8988T (cell line): ENCODE data around the gene GNL3.
"Not testable (repeated sequence)": the region's sequence is repeated elsewhere in the genome, so short reads cannot be mapped to it uniquely, and the experiment has no call there.

Experiments
- DNase-seq: peaks from one replicate; pipeline ENCODE4 v3.0.0; 2011

GNL3 gene, protein sequence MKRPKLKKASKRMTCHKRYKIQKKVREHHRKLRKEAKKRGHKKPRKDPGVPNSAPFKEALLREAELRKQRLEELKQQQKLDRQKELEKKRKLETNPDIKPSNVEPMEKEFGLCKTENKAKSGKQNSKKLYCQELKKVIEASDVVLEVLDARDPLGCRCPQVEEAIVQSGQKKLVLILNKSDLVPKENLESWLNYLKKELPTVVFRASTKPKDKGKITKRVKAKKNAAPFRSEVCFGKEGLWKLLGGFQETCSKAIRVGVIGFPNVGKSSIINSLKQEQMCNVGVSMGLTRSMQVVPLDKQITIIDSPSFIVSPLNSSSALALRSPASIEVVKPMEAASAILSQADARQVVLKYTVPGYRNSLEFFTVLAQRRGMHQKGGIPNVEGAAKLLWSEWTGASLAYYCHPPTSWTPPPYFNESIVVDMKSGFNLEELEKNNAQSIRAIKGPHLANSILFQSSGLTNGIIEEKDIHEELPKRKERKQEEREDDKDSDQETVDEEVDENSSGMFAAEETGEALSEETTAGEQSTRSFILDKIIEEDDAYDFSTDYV

DNA sequence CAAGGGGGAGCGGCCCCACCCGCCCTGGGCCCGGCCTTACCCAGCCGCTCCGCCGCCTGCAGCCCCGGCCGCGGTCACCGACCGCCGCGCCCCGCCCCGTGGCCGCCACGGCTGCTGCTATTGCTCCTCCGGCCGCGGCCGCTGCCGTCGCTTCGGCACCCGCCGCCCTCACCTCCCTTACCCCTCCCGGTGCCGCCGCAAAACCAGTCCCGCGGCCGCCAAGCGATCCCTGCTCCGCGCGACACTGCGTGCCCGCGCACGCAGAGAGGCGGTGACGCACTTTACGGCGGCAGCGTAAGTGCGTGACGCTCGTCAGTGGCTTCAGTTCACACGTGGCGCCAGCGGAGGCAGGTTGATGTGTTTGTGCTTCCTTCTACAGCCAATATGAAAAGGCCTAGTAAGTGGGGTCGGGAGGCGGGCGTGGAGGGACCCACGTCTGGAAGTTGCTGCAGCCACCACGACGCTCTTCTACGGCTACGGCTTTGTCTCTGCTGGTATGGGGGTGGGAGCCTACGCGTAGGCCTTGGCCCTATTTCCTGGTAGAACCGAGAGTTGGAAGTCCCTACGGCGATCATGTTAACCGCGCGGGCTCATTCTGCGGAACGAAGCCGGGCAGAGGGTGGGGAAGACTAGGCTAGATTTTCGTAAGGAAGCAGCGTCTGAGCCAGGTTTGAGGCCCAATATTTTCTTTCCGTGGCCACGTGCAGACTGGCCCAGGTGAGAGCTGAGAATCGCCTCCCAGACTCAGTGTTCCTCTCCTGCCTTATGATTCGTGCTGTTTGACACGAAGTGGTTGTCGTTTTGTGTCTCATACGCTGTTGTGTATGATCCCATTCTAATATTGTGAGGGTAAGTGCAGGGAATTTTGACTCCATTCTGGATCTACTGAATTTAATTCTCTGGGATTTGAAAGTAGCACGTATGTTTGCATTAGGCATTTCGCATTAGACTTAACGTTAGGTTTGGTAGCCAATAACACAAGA is at the start of gene GNL3, which contains the start of gene PBRM1:
GNL3 (plus strand) TSS at position 324 of the 983 bp plus-strand sequence; CDS start at position 385, 61 bp downstream.
PBRM1 (minus strand) TSS at position 205 of the 983 bp plus-strand sequence.
- peak; percentile 94 for DNase-seq

DNA sequence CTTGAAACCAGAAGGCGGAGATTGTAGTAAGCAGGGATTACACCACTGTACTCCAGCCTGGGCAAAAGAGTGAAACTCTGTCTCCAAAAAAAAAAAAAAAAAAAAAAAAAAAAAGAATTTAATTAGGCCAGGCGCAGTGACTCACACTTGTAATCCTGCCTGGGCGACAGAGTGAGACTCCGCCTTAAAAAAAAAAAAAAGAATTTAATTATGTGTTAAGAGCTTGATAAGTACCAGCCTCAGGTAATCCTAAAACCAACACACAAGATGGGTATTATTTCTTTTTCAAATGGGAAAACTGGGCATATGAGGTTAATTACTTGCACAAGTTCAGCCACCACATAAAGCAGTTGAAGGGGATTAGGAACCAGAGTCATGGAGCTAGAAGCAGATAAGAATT is 49.2 kb upstream of the GNL3 start:
- no peak for DNase-seq

DNA sequence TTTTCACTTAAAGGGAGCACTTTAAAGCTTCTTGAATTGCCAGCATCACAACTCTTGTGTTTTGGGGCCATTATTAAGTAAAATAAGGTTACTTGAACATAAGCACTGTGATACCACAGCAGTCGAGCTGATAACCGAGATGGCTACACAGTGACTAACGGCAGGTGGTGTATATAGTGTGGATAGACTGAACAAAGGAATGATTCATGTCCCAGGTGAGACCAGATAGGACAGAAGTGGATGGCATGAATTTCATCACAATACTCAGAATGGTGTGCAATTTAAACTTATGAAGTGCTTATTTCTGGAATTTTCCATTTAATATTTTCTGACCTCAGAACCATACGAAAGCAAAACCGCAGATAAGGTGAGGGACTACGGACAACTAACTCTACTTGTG is 40.3 kb upstream of the GNL3 start:
- no peak for DNase-seq

DNA sequence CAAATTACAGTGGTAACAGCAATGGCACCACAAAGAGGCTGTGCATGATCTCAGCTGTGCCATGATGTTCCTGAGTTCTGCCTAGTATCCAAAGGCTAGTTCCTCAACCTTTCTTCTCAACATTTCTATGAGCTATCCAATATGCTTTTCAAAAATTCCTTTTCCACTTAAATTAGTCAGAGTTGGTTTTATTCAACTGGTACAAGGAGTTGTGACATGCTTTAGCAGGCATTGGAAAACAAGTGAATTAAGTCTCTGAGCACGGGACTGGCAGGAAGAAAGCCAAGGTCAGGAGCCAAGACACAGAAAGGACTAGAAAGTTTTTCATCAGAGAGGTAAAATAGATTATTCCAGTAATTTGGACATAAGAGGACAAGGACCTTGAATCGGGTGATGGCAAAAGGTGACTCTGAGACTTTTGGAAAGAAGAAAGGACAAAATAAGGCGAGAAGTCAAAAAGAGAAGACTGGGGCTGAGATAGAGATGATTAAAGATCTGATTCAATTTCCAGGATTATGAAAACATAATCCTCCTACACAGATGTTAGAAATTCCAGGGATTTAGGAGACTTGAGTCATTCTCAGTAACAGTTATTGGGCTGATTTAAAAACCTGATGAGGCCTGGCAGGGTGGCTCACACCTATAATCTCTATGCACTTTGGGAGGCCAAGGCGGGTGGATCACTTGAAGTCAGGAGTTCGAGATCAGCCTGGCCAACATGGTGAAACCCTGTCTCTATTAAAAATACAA is 36.2 kb upstream of the GNL3 start:
- no peak for DNase-seq

DNA sequence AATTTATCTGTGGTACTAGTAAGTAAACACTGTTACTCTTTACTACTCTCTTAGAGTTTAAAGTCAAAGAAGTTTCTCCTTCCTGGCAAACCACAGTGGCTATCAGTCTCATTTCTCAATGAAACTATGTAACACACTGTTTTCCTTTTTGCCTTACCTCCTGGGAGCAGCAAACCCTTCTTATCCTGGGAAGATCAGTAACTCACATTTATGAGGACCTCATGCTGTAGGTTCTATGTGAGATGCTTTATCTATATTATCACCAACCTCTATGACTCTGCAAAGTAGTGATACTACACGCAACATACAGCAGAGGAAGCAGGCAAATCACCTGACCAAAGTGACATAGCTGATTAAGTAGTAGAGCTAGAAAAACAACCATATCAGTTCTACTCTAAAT is 35.4 kb upstream of the GNL3 start:
- no peak for DNase-seq

DNA sequence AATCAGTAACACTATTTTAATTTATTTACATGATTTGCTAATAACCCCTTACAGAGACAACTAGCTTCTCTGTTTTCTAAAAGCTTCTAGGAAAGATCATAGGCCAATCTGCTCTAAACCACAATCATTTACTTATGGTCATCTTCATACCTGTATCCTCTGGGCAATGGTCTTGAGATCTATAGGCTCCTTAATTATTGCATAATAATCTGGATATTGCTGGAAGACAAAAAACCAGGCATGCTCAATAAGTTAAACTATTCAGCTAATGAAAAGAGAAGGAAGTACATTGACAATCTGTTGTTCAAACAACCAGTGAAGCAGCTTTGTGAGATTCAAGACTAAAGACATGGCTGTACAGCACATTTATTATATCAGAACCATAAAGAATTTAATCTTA is 34.2 kb upstream of the GNL3 start:
- no peak for DNase-seq

DNA sequence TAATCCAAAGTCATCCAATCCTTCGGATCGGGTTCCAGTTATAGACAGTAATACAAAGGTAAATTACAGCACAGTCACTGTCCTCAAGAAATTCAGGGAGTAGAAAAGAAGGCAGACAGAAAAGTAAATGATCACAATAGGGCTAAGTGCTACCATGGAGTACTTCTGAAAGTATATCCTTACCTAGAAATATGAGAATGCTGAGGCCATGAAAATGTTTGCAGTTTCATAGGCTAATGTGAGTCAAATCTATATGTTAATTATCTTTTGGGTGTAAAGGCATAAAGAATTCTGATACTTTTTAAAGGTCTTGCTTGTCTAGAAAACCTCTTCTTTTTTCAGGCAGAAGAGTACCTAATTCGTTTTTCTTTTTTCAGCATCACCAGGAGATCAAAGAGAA is 29.9 kb upstream of the GNL3 start:
- DNase-seq: no peak

DNA sequence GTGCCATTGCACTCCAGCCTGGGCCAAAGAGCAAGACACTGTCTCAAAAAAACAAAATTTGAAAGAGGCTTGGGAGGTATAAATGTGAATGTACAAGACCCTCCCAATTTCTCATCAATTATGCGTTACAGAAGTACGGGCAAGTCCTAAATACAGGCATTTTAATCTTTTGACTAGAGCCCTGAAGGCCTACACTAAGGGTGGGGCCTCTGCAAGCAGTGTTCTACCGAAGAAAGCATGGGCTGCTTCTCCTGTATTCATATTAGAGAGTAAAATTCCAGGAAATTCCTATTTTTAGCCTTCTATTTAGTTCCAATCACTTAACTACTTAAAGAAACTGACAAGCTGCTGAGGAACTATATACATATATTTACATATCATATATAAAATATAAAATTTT is 25.8 kb upstream of the GNL3 start:
- no peak for DNase-seq

DNA sequence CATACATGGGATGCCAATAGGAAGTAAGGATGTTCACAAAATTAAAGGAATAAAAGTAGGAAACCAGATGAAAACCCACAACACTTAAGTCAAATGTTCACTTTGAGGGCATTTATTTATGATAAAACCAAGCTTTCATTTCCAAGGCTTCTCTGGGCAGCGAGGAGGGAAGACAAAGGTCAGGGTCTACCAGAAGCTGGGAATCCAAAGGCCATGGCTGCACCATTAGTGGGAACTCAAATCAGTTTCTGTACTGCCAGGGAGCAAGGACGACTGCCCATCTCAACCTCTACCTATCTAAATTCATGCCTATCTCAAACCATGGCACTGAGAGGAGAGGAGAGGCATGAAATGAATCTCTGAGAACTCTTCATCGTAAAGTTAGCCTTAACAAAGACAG is 22.7 kb upstream of the GNL3 start:
- DNase-seq: no peak

DNA sequence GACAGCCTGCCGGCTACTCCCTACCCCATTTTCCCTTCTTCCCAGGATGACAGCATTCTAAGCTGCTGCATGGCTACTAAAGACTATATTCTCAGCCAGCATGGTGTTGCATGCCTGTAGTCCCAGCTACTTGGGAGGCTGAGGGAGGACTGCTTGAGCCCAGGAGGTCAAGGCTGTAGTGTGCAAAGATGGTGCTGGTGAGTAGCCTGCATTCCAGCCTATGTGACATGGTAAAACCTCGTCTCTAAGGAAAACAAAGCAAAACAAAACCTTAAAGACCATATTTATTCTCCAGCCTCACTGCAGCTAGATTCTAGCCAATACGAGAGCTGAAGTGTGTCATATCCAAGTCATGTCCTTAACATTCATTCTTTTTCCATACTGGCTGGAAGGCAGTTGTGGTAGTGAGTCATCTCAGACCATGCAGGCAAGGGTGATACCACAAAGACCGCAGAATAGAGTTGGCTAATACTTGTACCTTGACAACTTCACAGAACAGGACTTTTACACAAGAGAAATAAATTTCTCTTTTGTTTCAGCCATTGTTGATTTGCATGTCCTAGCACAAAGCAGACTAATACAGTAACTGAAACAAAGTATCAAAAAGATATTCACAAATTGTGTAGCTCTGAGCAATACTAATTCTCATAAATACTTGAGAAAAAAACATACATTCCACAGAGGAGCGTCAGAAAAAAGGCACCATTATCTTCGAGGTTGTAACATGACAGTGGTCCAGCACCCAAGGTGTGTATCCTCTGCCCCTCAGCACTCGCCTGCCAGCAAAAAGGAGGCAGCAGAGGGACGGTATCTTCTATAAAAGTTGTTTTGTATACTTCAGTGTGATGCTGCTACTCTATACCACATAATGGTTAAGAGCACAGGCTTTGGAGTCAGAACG is 15.0 kb upstream of the GNL3 start:
- DNase-seq: peak; percentile 31

DNA sequence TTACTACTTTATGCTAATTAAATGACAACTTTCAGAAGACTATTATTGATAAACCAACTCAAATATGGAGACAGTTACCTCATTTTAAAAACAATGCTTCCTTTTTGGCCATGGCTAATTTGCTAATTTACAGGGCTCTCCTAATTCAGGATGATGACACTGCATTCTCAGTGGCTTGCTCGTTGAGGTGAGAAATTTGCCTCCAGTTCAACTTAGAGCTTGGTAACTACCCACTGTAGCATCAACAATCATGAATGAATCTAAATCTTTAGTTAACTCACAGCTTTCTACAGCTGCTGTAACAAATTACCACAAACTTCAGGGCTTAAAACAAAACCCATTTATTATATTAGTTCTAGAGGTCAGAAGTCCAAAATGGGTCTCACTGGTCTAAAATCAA is 14.2 kb upstream of the GNL3 start:
- DNase-seq: no peak

DNA sequence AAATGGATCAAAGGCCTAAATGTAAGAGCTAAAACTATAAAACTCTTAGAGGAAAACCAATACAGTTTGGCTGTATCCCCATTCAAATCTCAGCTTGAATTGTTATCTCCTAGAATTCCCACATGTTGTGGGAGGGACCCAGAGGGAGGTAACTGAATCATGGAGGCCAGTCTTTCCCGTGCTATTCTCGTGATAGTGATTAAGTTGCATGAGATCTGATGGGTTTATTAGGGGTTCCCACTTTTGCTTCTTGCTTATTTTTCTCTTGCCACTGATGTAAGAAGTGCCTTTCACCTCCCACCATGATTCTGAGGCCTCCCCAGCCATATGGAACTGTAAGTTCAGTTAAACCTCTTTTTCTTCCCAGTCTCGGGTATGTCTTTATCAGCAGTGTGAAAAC is 9.6 kb upstream of the GNL3 start:
- DNase-seq: not testable (repeated sequence)

DNA sequence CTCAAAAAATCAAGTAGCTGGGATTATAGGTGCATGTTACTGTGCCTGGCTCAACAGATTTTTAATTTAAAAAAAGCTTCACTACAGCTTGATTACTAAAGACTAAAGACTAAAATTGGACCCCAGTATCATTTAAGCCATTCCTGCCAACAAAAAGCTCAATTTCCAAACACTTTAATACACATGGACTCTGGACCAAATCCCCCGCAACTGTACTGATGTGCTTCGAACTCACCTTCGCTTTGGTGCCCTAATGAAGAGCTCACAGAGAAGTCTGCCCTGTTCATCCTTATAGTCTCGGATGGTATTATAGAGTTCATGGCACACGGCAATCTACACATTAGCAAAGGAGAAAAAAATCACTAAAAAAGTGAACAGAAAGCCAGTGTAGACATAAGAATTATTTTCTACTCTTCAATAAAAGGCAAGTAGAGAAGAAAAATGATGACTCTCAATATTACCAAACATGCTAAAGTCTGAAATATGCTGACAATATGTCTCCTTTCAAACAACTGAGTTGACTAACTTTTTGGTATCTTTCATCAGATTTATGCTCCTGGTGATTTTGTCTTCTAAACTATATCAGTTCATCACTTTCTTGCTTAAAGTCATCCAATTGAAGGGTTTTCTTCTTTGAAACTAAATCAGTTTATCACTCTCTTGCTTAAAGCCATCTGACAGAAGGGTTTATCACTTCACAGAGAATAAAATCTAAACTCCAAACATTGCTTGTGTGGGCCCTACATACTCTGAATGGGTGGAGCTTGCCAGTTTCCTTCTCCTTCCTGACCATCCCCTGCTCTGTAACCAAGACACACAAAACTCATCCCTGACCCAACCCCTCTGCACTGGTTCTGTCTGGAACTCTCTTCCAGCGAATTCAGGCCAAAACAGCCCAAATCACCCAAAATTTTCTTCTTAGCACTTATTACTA is 7.3 kb upstream of the GNL3 start:
- no peak for DNase-seq

DNA sequence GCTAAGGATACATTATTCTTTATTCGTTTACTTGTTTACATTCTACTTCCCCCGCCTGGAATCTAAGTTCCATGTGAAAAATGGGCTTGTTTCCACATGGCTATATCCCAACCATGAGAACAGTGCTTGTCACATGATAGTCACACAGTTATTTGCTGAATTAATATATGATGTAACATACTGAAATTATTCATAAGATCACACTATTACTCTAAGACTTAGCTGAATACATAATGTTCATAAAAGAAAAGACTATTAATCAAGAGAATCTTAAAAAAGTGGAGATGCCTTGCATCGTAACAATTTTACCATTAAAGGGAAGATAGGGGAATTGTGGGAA is 6.7 kb upstream of the GNL3 start:
- no peak for DNase-seq

DNA sequence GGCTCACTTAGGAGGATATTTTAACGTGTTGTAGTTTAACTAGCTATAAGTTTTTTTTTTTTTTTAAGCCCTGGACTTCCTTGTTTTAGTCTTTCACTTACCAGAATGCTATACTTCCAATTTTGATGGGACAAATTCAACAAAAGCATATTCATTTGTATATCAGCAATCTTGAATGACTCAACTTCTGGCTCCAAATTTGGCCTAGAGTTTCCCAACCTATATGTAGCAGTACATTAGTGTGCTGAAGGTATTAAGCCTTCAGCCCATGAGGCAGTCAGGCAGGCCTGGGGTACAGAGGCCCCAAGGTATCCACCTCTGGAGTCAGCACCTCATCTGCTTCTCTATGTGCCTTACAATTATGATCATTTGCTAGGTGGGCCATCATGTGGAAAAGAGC is 6.0 kb upstream of the GNL3 start:
- DNase-seq: no peak

DNA sequence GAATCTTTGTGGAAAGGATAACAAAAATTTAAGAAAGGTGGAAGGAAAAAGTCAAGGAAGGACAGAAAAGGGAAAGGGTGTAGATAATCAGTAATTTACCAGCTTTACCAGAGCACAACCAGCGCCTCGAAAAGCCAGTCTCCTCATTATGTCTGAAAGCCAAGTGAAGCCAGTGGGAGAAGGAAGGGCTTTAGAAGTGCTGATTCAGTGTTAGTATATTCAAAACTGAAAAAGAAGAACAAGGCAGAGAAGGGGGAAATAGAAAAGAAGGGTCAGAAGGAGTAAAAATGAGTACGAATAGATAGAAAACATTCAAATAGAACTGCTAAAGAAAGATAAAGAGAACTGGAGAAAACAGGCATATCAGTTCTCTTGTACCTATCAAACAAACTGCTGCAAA is 4.2 kb upstream of the GNL3 start:
- DNase-seq: no peak

DNA sequence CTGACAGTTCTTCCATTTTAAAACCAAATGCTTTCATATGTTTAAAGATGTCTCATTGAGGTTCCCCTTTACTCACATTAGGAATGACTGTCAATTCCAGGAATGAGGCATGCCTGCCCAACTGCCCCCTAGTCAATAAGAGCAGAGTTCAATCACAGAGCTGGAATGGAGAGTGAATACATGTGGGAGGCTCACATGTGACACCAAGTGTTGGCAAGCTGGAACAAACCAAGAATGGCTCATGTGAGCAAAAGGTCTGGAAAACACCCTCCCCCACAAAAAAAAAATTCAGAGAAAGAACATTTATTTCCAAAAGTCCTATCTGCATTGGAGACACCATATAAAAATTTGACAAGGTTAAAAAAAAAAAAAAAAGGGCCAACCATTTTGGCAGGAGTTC is 3.8 kb upstream of the GNL3 start:
- no peak for DNase-seq

DNA sequence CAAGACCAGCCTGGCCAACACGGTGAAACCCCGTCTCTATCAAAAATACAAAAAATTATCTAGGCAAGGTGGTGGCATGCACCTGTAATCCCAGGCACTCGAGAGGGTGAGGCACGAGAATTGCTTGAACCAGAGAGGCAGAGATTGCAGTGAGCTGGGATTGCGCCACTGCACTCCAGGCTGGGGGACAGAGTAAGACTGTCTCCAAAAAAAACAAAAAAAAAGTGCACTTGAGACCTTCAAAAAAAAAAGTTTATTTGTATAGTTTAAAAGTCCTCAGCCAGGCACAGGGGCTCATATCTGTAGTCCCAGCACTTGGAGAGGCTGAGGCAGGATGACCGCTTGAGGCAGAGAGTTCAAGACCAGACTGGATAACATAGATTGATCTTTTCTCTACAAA is 2.2 kb upstream of the GNL3 start:
- DNase-seq: no peak

DNA sequence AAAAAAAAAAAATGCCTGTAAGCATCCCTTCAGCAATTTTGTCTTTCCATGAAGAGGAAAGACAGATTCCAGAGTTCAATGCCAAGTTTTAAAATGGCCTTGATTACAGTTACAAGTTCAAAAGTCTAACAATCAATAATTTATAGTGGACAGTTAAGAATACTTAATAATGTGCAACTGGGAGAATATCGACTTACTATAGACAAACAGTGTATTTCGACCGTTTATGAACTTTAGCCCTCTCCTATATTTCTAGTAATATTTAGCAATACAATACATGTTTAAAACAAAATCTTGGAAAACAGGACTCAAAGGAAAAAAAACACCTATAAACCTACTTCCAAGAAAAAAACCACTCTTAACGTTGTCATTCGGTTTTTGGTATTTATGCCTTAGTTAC is 1.6 kb upstream of the GNL3 start:
- DNase-seq: no peak

DNA sequence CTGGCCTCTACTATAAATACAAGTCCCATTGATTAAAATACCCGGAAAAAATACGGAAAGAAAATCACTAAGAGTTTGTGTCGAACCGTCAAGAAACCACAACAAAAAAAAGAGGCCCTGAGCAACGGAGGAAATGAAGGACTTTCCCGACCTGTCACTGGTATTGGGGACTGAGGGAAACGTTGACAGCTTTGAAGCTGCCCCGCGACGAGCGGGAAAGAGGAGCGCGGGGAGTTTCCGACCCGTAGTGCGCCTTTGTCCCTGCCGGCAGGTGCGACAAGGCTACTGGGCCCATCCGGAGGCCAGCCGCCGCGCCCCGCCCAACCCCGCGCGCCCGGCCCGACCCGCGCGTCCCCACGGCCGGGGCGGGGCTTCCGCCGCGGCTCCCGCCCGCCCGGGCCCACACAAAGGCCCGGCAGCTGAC is 535 bp upstream of the GNL3 start:
- DNase-seq: peak; percentile 91

DNA sequence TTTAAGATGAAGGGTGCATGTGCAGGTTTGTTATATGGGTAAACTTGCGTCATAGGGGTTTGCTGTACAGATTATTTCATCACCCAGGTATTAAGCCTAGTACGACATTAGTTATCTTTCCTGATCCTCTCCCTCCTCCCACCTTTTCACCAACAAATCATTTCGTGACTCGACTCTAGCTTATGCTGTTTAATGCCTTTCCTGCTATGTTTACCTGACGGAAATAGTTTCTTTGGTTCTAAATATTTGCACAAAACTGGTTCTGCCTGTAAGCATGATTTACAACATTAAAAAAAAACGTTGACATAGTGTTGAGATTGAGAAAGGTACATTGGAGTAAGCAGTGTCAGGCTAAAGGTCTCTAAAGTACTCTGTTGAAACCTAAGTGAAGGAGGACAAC is 2.4 kb downstream of the GNL3 start:
- DNase-seq: no peak
